GM18858 (cell line): ENCODE results near the gene TANGO2.

Experiments
- ATAC-seq: cut with Tn5 transposase; IDR thresholded peaks from one replicate; pipeline ENCODE4 v1.9.1; 2021; ENCODE audit not compliant: unreplicated experiment

Gene TANGO2

GRCh38 chr22:19982991-19983578 lies 37.8 kb upstream of the TANGO2 start:
- no peak for ATAC-seq

GRCh38 chr22:19983741-19984140 lies 37.2 kb upstream of the TANGO2 start:
- ATAC-seq: no peak

GRCh38 chr22:19984201-19984753 lies 36.6 kb upstream of the TANGO2 start:
- no peak for ATAC-seq

- ATAC-seq: no peak
Observed at GRCh38 chr22:19984851-19985811, 35.8 kb upstream of the TANGO2 start.

- no peak for ATAC-seq
Observed at GRCh38 chr22:19986011-19986409, 34.9 kb upstream of the TANGO2 start.

GRCh38 chr22:19986410-19987341 lies 34.2 kb upstream of the TANGO2 start:
- no peak for ATAC-seq

- no peak for ATAC-seq
Observed at GRCh38 chr22:19987394-19988306, 33.3 kb upstream of the TANGO2 start.

GRCh38 chr22:19988331-19988808 lies 32.5 kb upstream of the TANGO2 start:
- no peak for ATAC-seq

GRCh38 chr22:19988965-19989724 lies 31.8 kb upstream of the TANGO2 start:
- ATAC-seq: no peak

GRCh38 chr22:19989725-19990067 lies 31.2 kb upstream of the TANGO2 start:
- no peak for ATAC-seq

- no peak for ATAC-seq
Observed at GRCh38 chr22:19990188-19990587, 30.7 kb upstream of the TANGO2 start.

- ATAC-seq: no peak
Observed at GRCh38 chr22:19990609-19991394, 30.1 kb upstream of the TANGO2 start.

- no peak for ATAC-seq
Observed at GRCh38 chr22:19991395-19991644, 29.6 kb upstream of the TANGO2 start.

- no peak for ATAC-seq
Observed at GRCh38 chr22:19991645-19992451, 29.1 kb upstream of the TANGO2 start.

- ATAC-seq: no peak
Observed at GRCh38 chr22:19992481-19992911, 28.4 kb upstream of the TANGO2 start.

GRCh38 chr22:19992921-19993355 lies 28.0 kb upstream of the TANGO2 start:
- ATAC-seq: no peak

- no peak for ATAC-seq
Observed at GRCh38 chr22:19993926-19994325, 27.0 kb upstream of the TANGO2 start.
